Activated T-cell treated with anti-CD3 and anti-CD28 coated beads for 24 hours (primary cell): Measurements from ENCODE around the gene NCOA4.
"Not testable (repeated sequence)": the region's sequence is repeated elsewhere in the genome, so short reads cannot be mapped to it uniquely, and the experiment has no call there.

Experiments
- DNase-seq: peaks from one replicate; pipeline ENCODE4 v3.0.0-alpha.2; 2020; ENCODE audit warnings: low read depth

The NCOA4 gene

DNA sequence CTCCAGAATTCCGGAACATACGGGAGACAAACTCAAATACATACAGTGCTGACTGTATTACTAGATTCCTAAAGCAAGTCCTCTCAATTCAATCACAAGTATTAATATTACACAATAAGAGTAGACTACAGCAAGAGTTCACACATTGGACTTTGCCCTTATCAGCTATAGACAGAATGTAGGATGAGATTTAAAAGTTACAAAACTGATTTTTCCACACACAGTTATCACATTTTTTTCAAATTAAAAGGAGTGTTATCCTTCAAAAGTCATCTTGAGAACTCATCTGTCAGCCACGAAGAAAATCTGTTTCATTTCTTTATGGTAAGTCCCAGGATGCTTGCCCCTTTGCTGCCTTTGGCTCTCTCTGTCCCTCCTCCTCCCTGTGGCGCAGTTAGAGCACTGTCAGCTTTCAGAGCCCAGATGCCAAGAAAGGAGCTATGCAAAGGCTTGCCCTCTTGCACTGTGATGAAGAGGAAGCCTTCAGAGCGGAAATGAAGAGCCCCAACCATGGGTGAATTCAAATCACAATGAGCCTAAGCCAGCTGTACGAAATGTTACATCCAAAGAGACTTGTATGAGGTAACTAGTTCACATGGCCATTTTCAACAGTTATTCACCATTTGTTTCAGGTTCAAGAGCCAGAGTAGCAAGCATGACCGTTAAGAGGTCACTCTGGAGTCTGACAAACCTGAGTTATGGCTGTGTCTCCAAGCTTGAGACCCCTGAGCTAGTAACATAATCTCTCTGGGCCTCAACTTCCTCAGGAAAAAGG is 10.7 kb downstream of the NCOA4 start:
- DNase-seq: no peak

DNA sequence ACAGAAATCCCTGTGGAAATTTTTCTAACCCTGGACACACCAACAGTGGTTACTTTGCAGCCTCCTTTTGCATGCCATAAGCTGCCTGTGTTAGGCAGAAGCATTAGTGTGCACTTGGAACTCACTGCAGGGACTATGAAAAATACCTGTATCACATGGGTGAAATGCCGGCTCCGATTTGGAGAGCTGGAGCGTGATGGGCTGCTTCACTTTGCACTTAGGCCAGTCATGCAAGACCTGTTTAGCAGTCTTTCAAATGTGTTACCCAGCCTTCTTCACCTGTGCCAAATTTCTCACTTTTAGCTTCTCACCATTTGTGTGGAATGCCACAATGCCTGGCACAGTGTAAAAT is 11.3 kb downstream of the NCOA4 start:
- no peak for DNase-seq

DNA sequence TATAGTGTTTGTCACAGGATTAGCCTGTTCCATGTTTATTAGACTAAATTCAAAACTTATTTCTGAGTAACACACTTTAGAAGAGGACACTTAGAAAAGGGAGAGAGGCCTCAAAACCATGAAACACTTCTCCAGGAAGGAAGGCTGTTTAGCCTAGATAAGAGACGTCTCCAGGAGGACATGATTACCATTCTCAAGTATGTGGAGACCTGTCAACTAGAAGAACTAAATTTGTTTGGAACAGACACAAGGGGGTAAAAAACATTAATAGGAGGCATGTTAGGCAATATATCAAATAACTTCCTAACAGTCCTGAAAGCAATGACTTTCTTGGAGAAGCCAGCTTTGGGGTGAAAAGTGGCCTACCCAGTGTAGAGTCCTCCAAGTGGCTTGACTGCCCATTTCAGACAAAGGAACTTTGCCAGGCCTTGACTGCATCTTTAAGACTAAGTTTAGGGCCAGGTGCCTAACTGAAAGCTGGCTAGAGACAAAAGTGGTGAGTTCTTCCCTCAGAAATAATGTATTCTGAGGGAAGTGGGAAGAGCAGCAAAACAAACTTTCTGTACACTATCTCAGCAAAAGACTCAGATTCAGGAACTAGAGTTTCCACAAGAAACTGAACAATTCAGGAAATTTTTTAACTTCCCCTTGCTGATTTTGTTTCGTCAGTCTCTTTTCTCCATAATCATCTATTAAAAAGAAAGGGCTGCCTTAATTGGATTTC is 11.8 kb downstream of the NCOA4 start:
- DNase-seq: no peak

DNA sequence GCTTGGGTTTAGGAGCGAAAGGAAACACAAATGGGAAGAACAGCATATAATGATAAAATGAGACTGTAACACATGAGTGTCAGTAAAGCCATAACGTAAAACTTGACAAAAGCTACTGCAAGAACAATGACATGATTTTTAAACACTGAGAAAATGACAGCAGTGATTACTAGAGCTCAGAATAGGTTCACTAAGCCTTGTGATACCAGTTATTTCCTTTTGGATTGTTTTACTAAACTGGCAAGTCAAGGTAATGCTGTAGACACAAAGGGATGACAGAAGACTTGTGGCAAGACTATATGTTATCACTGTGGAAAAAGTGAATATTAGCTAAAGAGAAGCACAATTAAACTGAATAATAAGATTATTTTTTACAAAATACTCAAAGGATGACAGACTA is 12.7 kb downstream of the NCOA4 start:
- no peak for DNase-seq

DNA sequence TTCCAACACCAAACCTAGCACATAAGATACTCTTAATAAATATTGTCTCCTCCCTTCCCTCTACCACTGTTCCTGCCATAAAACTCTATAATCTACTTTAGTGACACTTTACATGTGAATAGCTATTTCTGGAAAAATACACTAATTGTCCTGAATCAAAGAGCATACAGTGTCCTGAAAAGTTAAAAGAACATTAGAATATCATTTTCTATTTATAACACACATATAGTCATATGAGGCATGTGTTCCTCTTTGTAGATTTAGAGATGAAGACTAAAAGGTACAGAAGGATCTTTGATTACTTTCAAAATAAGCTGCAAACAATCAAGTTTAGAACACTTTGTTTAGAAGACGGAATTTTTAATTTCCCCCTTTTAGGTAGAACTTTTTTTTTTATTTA is 13.6 kb downstream of the NCOA4 start:
- no peak for DNase-seq

DNA sequence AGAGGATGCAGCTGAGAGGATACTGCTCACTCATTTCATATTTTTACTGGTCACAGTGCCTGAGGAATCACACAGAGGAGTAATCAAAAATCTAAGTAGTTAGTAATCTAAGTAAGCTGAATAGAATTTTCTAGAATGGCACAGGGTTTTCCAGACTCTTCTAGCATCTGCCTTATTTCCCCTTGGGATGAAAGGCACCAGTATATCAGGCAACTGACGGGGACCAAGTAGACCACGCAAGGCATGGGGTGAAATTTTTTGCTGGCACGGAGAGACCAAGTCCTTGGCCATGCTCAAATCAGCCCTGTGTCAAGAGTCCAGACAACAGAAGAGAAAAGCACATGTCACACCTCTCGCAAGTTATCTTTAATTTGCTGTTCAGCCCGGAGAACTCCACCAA is 14.2 kb downstream of the NCOA4 start:
- DNase-seq: no peak

DNA sequence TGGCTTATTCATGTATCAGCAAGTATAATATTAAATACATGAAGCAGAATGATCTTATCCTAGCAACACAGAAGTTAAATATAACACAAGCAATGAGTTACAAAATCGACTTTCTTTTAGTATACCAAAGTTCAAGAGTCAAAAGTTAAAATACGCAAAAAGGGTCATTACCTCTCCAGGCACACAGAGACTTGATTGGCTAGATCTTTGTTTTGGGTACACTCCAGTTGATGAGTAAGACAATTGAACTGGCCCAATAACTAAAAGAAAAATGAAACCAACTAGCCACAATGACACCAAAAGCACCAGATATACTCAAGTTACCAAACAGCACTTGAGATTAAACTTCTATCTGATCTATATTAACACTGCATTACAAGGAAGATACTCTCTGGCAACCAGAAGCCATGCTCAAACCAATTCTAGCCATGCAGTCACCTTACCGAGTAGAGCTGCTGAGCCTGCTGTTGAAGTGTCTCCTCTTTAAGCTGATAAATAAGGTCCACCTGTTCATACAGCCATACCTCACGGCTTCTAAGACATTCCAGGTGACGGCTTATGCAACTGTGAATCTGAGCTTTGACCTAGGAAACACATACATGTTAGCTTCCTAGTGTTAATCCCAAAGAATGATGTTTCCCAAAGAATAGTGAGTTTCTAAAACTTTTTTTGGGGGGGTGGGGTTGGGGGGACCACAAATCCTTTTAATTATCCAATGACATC is 15.6 kb downstream of the NCOA4 start:
- DNase-seq: no peak

DNA sequence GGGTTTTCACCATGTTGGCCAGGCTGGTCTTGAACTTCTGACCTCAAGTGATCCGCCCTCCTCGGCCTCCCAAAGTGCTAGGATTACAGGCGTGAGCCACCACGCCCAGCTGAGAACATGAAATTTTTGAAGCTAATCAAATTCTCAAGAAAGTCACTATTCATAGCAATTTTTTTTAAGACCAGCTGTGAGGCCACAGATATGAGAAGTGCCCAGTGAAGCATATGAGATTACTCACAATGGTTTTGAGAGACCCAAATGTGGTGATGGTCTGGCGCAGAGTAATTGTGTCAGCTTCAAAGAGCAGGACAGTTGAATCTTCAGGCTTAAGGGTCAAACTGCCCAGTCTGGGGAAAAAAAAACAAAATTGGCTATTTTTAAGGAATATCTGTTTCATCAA is 16.2 kb downstream of the NCOA4 start:
- DNase-seq: no peak

DNA sequence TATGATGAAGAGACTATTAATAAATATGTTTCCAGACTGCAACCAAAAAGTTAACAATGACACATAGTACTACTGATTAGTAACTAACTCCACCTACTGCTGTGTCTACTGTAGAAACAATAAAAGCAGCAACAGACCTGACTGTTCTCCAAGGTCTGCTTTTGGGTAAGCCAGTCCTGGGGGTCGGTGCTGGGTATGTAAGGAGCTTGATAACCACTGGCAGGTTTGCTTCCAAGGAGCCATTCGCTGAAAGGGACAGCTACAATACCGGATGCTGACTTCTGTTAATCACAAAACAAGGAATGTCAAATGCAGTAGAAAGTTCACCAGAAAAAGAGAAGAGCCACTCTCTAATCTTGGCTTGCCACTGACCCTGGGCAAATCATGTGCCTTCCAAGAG is 17.7 kb downstream of the NCOA4 start:
- no peak for DNase-seq

DNA sequence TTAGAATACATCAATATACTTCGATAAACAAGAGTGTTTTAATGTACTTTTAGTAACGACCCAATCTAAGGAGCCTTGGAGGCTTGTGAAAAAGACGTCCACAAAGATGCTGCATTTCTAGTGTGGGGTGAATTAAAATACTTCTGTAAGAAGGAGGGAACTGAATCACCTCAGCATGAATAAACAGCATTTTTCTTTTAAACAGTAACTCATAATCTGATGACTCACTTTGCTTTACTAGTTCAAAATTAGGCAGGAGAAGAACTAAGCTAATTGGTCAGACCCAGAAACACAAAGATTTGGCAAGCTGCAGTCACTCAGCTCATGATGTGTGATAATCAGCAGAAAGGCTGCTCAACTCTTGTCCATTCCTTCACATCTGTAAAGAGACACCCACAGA is 24.2 kb downstream of the NCOA4 start:
- no peak for DNase-seq

DNA sequence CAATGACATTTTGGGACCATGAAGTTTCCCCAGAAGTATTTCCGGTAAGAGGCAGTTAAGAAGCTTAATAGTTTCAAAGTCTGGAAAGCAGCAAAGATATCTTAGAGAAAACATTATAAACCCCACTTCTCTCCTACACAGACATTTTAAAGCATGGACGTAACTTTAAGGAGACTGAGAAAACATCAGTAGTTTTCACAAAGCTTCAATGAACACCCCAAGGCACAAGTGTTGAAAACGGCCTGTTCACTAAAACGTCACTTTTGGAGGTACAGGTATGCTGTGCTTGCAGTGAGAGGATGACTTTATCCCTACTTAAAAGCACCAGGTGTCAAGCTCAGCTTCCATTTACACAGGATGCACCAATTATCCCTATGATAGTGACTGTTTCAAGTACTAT is 25.0 kb downstream of the NCOA4 start:
- no peak for DNase-seq

DNA sequence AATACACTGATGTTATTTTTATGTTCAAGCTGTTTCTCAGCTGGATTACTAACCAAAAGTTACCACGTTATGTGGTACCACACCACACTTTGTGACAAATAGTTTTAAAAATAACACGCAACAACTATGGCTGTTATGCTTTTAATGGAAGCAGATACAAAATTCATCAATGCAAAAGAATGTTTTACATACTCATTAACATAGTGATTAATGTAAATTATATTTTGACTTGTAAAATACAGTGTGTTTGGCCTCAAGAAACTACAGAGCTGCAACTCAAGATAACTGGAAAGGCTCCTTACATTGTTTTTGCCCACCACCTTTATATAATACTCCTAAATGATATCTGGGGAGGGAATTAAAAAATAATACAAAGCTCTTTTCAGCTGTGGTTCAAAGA is 25.5 kb downstream of the NCOA4 start:
- no peak for DNase-seq

DNA sequence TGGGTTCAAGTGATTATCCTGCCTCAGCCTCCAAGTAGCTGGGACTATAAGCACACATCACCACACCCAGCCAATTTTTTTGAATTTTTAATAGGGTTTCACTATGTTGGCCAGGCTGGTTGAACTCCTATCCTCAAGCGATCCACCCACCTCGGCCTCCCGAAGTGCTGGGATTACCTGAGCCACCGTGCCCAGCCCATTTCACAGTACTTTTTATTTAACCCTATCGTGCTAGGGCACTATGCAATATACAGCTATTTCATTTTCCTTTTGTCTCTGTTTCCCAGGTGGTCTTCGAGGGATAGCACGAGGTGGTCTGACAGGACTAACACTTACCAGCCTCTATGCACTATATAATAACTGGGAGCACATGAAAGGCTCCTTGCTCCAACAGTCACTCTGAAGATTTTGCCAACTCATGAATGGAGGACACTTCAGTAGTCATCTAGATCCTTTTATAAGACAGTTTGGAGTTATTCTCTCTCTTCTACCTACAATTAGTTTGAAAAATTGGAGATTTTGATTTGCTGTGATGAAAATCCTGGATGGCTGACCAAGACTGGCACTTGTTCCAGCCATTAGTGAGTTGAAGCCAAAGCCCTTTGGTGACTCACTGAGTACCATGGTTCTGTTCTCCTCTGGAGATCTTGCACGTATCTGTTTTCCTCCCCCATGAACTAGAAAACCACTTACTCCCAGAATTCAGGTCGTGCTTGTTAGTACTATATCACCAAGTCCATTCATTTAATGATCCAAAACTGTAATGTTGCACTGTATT is 27.3 kb downstream of the NCOA4 start:
- no peak for DNase-seq

DNA sequence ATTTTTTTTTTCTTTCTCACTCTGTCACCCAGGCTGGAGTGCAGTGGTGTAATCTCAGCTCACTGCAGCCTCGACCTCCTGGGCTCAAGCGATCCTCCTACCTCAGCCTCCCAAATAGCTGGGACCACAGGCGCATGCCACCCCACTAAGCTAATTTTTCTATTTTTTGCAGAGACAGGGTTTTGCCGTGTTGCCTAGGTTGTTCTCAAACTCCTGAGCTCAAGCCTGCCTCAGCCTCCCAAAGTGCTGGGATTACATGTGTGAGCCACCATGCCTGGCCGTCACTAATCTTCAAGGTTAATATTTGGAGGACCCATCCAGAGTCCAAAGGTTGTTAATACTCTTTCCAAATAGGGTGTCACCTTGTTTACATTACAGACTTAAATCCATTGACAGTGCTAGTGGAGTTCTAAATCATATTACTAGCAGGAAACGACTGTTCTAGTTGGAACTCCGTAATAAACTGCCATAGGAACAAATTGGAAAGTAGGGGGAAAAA is 28.2 kb downstream of the NCOA4 start:
- DNase-seq: not testable (repeated sequence)

DNA sequence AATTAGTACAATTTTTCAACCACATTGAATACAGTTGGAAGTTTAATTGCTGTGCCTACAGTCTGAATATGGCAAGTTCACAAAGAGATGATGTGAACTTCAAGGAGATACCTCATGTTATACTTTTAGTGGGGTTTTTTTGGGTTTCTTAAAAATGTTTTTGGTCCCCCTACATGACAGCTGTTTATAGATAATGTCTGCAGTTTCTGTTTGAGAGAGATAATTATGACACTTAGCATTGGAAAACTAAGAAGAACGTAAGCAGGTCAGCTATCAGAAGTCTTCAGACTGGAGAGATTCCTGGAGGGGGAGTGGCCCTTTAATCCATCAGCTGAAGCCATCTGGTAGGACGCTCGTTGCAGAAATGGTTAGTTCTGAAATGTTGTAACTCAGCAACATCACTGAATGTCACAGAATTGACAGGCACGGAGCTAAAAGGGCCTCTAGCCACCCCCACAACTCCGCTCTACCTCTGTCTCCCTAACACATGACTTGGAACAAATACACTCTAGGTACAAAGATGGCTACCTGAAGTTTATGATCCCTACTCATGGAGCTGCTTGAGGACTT is 29.2 kb downstream of the NCOA4 start:
- DNase-seq: no peak

DNA sequence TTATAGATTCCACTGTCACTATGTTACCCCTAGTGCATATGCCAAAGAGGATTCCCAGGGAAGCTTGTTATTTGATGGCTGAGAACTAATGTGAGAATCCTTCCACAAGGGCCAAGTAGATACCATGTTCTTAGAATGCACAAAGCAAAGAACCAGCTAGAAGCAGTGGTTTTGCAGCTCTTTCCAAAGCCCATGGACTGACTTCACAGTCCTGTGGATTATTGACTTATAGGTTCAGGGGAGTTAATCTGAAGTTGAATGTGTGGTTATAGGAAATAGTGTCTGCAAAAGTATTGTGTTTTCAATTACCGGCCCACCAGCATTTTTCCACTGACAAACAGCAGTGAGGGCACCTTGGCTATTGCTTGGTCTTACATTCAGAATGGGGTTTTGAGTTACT is 29.9 kb downstream of the NCOA4 start:
- DNase-seq: no peak

DNA sequence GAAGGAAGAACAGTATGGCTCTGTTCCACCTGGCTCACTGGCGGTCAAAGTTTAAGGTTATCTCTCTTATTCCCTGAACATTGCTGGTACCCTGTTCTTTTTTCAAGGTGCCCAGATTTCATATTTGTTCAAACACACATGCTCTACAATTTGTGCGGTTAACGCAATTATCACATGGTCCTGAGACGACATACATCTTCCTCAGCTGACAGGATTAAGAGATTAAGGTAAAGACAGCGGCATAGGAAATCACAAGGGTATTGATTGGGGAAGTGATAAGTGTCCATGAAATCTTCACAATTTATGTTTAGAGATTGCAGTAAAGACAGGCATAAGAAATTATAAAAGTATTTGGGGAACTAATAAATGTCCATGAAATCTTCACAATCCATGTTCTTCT is 30.5 kb downstream of the NCOA4 start:
- not testable (repeated sequence) for DNase-seq

DNA sequence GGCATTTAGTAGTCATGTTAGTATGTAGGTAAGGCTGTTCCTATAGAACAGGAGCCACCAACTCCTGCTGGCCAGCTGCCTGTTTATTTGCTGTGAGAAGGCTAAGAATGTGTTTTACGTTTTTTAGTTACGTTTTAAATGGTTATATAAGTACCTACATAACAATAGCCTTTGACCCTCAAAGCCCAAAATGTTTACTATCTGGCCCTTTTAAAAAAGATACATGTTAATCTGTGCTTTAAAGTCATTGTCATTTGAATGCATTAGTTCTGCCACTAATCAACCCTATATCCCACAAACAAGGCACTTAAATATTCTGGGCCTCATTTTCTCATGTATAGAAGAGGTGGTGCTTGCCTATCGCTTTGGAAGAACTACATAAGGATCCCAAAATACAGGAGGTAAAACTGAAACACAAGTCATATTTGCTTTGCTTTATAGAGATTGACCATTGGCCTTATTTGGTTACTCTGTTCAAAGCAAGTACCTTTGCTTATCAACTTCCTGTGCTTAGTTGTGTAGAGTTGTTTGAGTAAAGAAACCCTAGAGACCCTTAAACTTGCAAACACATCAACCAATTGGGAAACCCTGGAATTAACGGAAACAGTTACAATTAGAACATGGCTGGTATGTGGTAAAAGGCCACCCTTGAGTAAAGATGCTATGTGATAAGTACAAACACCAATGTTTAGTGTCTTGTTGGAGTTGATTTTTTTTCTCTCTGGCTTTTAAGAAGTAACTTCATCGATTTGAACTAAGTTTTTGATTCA is 32.2 kb downstream of the NCOA4 start:
- no peak for DNase-seq

DNA sequence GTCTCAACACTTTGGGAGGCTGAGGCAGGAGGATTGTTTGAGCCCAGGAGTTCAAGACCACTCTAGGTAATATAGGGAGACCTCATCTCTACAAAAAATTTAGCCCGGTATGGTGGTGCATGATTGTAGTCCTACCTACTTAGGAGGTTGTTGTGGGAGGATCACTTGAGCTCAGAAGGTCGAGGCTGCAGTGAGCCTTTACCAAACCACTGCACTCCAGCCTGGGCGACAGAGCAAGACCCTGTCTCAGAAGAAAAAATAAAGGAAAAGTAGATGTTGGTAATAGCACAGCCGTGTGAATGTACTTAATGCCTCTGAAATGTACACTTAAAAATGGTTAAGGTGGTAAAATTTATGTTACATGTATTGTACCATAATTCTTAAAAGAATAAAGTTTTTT is 32.9 kb downstream of the NCOA4 start:
- DNase-seq: no peak

DNA sequence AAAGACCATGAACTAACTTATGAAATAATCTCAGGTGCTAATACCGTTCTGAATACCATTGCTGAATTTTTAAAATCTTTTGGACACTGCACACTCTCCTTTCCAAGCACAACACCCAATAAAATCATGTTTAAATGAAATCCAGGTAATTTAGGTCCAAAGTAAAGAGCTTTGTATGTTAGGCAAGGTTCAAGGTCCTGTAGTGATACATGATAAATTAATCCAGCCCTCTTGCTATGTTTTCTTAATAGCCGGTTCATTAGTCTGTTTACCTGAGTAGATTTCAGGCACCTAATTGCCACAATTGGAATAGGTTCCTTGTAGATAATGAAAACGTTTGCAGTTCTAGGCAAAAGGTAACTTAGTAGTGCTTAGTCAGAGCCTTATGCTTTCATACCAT is 44.8 kb downstream of the NCOA4 start:
- not testable (repeated sequence) for DNase-seq

DNA sequence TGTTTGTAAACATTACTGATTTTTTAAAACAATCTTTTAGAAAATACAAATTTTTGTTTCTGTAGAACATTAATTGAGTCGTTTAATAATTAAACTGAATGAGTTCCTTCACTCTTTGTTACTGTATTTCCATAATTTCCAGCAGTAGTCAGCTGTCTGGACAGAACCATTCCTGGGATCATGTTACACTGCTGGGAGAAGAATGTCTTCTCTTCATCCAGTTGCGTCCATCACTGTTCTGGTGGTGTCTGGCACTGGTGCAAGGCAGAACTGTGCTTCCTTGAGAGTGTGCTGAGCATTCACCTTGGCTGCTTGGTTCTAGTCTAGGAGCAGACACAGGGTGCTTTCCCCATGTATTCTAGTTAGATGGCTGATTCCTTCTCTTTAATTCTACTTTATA is 46.0 kb downstream of the NCOA4 start:
- DNase-seq: not testable (repeated sequence)
